K562 (cell line): ENCODE results near the gene PDE5A. TPM values are rescaled to one million over a fixed set of nuclear protein-coding genes. Genes with fewer than 3 reads are reported as not detected.

Source experiments
- ATAC-seq: fragments of 200-7000 bp; cut with Tn5 transposase; 3 replicates; pipeline ENCODE4 v1.9.1; 2020; ENCODE audit warnings: moderate library complexity
- BruUV-seq: library from RNA; stranded (reverse); fragments of 400-500 nt; replicated peaks from 2 replicates; lab custom pipeline; 2021; lab: Mats Ljungman, UMichigan
- CTCF ChIA-PET: fragments of 300-600 bp; formaldehyde crosslinking; extraction: SDS; loops from one replicate; lab custom pipeline; 2021; ENCODE audit warnings: low intra/inter-chr PET ratio; lab: Yijun Ruan, JAX
- POLR2A ChIA-PET: fragments of 300-600, 350-650 bp; sonication (Branson Sonifier 250); formaldehyde crosslinking; extraction: SDS; loops from one replicate; lab custom pipeline; 2021; ENCODE audit warnings: antibody characterized with exemption, inconsistent platforms; lab: Yijun Ruan, JAX
- DNase-seq, 4 experiments: peaks; one replicate each; pipeline versions ENCODE4 v3.0.0 to v3.0.0-alpha.2; 2011 to 2018; ENCODE audit warnings: low spot score in 3 of 4, mixed read lengths in 3 of 4; ENCODE audit errors: extremely low read depth in 1 of 4
- FAIRE-seq: peaks from 2 replicates; lab custom pipeline; 2011; peaks lifted over from hg19 to GRCh38; lab: Jason Lieb, UNC
- H2AFZ ChIP-seq: 2 replicates; pipeline ENCODE4 v1.6.0; 2011; ENCODE audit warnings: low read depth, low read length, control low read depth, inconsistent platforms
- H3K27ac ChIP-seq: fragments of 200-600 bp; 3 replicates; pipeline ENCODE4 v1.8.0; 2011; ENCODE audit warnings: low read depth, mild to moderate bottlenecking, control low read depth, inconsistent platforms, low read length, moderate library complexity, mixed read lengths; ENCODE audit errors: extremely low read depth
- H3K27me3 ChIP-seq, 2 experiments: fragments of 300-600 bp in 1 of 2; 2 replicates in 1 of 2; 3 replicates in 1 of 2; pipeline versions ENCODE4 v1.6.0 to v1.8.0; 2011; ENCODE audit warnings: inconsistent platforms in 2 of 2, low read length in 2 of 2, mild to moderate bottlenecking in 1 of 2, mixed read lengths in 1 of 2, moderate library complexity in 1 of 2; ENCODE audit not compliant: control insufficient read depth in 2 of 2, insufficient read depth in 2 of 2
- H3K36me3 ChIP-seq: fragments of 300-600 bp; 3 replicates; pipeline ENCODE4 v1.8.0; 2011; ENCODE audit warnings: mild to moderate bottlenecking, low read length, inconsistent platforms; ENCODE audit not compliant: control insufficient read depth, insufficient read depth
- H3K4me1 ChIP-seq, 2 experiments: fragments of 200-600 bp in 1 of 2; replicated peaks in 1 of 2; 2 replicates in 1 of 2; 3 replicates in 1 of 2; pipeline versions ENCODE4 v1.5.1 to v1.8.0; 2011; ENCODE audit warnings: inconsistent platforms in 2 of 2, low read length in 2 of 2, mild to moderate bottlenecking in 1 of 2, mixed read lengths in 1 of 2, moderate library complexity in 1 of 2; ENCODE audit not compliant: control insufficient read depth in 2 of 2, insufficient read depth in 2 of 2
- H3K4me2 ChIP-seq: 2 replicates; pipeline ENCODE4 v1.6.1; 2011; ENCODE audit warnings: low read length, control low read depth, inconsistent platforms, mixed read lengths; ENCODE audit not compliant: insufficient read depth
- H3K4me3 ChIP-seq: fragments of 200-600 bp; sonication (generic), shearing (Covaris generic); 2 replicates; pipeline ENCODE4 v1.5.1; 2016; ENCODE audit warnings: control low read depth, inconsistent platforms
- H3K79me2 ChIP-seq: fragments of 200-600 bp; 3 replicates; pipeline ENCODE4 v1.8.0; 2011; ENCODE audit warnings: low read length, inconsistent platforms; ENCODE audit not compliant: control insufficient read depth, insufficient read depth
- H3K9ac ChIP-seq, 2 experiments: 2 replicates each; pipeline versions ENCODE4 v1.6.0 to v1.6.1; 2011; ENCODE audit warnings: low read depth in 2 of 2, low read length in 2 of 2, control low read depth in 1 of 2, inconsistent platforms in 1 of 2, mild to moderate bottlenecking in 1 of 2, mixed read lengths in 1 of 2; ENCODE audit not compliant: insufficient read depth in 1 of 2
- H3K9me1 ChIP-seq: one replicate; pipeline ENCODE4 v1.6.0; 2011; ENCODE audit warnings: inconsistent platforms, mild to moderate bottlenecking, low read length, moderate library complexity; ENCODE audit not compliant: control insufficient read depth, insufficient read depth
- H3K9me3 ChIP-seq: replicated peaks from 2 replicates; pipeline ENCODE4 v1.5.1; 2011; ENCODE audit warnings: low read depth, low read length, inconsistent platforms; ENCODE audit not compliant: control insufficient read depth, insufficient read depth
- H4K20me1 ChIP-seq: replicated peaks from 2 replicates; pipeline ENCODE4 v1.6.1; 2011; ENCODE audit warnings: low read length, inconsistent platforms, mixed read lengths; ENCODE audit not compliant: control insufficient read depth, insufficient read depth
- CSDE1 ChIP-seq, 2 experiments: fragments of 450-650 bp; IDR thresholded peaks; 2 replicates each; pipeline ENCODE4 v1.6.1; 2016; ENCODE audit warnings: mild to moderate bottlenecking in 1 of 2
- CTBP1 ChIP-seq: fragments of 450-650 bp; IDR thresholded peaks from 2 replicates; pipeline ENCODE4 v1.6.1; 2016; ENCODE audit warnings: borderline replicate concordance
- ESRRA ChIP-seq: fragments of 450-650 bp; IDR thresholded peaks from 2 replicates; pipeline ENCODE4 v1.6.1; 2014; ENCODE audit warnings: low read depth, mild to moderate bottlenecking, moderate library complexity, borderline replicate concordance
- KLF10 ChIP-seq: fragments of 250-450 bp; sonication (Bioruptor Pico); IDR thresholded peaks from 2 replicates; pipeline ENCODE4 v1.6.1; 2021; ENCODE audit warnings: matching md5 sums
- MAZ ChIP-seq, 2 experiments: fragments of 450-650 bp in 1 of 2; sonication (generic) in 1 of 2; formaldehyde crosslinking; IDR thresholded peaks in 1 of 2; conservative IDR thresholded peaks in 1 of 2; 2 replicates each; pipeline versions ENCODE4 v1.4.0 to v1.5.0; 2020; ENCODE audit warnings: mild to moderate bottlenecking in 1 of 2, missing genetic modification reagents in 1 of 2
- MXD1 ChIP-seq: fragments of 250-450 bp; sonication (Bioruptor Pico); IDR thresholded peaks from 2 replicates; pipeline ENCODE4 v1.8.0; 2021; ENCODE audit warnings: borderline replicate concordance, mild to moderate bottlenecking, moderate library complexity; ENCODE audit not compliant: poor library complexity, severe bottlenecking
- NR4A1 ChIP-seq, 2 experiments: fragments of 250-450 bp in 1 of 2; fragments of 450-650 bp in 1 of 2; sonication (Bioruptor Pico) in 1 of 2; IDR thresholded peaks; 2 replicates each; pipeline versions ENCODE4 v1.4.0 to v1.6.1; 2016 to 2020; ENCODE audit warnings: mild to moderate bottlenecking in 2 of 2, missing compliant biosample characterization in 1 of 2, missing genetic modification characterization in 1 of 2, moderate library complexity in 1 of 2
- THRA ChIP-seq: fragments of 450-650 bp; IDR thresholded peaks from 2 replicates; pipeline ENCODE4 v1.6.1; 2017; ENCODE audit warnings: mild to moderate bottlenecking, moderate library complexity
- TSHZ1 ChIP-seq: fragments of 250-450 bp; sonication (Bioruptor Pico); IDR thresholded peaks from 2 replicates; pipeline ENCODE4 v1.4.0; 2020; ENCODE audit warnings: mild to moderate bottlenecking, moderate library complexity
- ZBTB33 ChIP-seq: sonication (generic); formaldehyde crosslinking; IDR thresholded peaks from 2 replicates; pipeline ENCODE4 v1.8.1; 2023; ENCODE audit warnings: mild to moderate bottlenecking, missing genetic modification reagents
- in situ Hi-C: fragments of 300-500 bp; cut with MboI; formaldehyde crosslinking; loops from 4 replicates; pipeline ENCODE4 v1.15.0; 2018; ENCODE audit warnings: inconsistent platforms, mixed read lengths
- intact Hi-C: fragments of 100-400 bp; cut with micrococcal nuclease; formaldehyde crosslinking; loops from 2 replicates; pipeline ENCODE4 v1.14.2; 2022
- polyA plus RNA-seq, 8 experiments: library from polyadenylated mRNA; depleted of rRNA in 4 of 8; stranded (reverse) in 5 of 8; unstranded in 3 of 8; fragments of >200 nt; fragmentation: Nextera tagmentation in 2 of 8; fragmentation: Illumina TruSeq in 1 of 8; extraction: Ambion mirVana in 2 of 8; extraction: Trizol in 1 of 8; gene quantifications; 2 replicates each; pipeline versions ENCODE4 v1.2.1 to v1.2.3, GENCODE V29; 2011 to 2014; ENCODE audit warnings: inconsistent platforms in 1 of 8, missing spikeins in 1 of 8
- total RNA-seq, 7 experiments: library from RNA; depleted of rRNA in 6 of 7; stranded (reverse); fragments of >200 nt in 6 of 7; fragmentation: Illumina TruSeq in 2 of 7; extraction: Trizol in 2 of 7; gene quantifications; 2 replicates each; pipeline versions ENCODE4 v1.2.1 to v1.2.3, GENCODE V29; 2011 to 2021; ENCODE audit warnings: low replicate concordance in 1 of 7

The PDE5A gene
- total and polyA plus RNA-seq, 9 of the 15 experiments (the other 6 are each of a cell fraction or from before 2014, with no cell fraction given) = 0.07 to 1.9 (median 0.29) TPM

- no peak for TF ChIP-seq TSHZ1
Measured at GRCh38 chr4:119478446-119479179, 150.0 kb downstream of the PDE5A start (continued).

- no peak overlapping the region for H2AFZ ChIP-seq
- DNase-seq (no peak), FAIRE-seq (no peak), ATAC-seq (no peak)
- no peaks in the 10 kb centered on the region for H3K79me2 ChIP-seq
- H3K27ac ChIP-seq = no peak overlapping the region
- H3K9me1 ChIP-seq = no peaks in the 10 kb centered on the region
- no TSS peak for BruUV-seq
- no peak overlapping the region for H3K4me3 ChIP-seq
- ChIA-PET CTCF (no interaction called here), POLR2A (no interaction called here)
- intact Hi-C loops = no loop called here
- no peaks in the 10 kb centered on the region for H3K27me3 ChIP-seq
- in situ Hi-C loops = no loop called here
- H3K4me2 ChIP-seq = no peak overlapping the region
- H3K9me3 ChIP-seq = 0 out of 2 replicates have a peak, but pooled peaks cover 2% of the 10 kb centered on the region
- H3K9ac ChIP-seq = no peak overlapping the region
- H3K4me1 ChIP-seq = no peaks in the 10 kb centered on the region
- peaks cover 74% of the 10 kb centered on the region for H3K36me3 ChIP-seq
- no peaks in the 10 kb centered on the region for H4K20me1 ChIP-seq
- TF ChIP-seq NR4A1 (CRISPR knock-in tag; IDR thresholded peaks at IDR 0.05) = no peak
- no peak for TF ChIP-seq NR4A1 (tag; IDR thresholded peaks at IDR 0.05)
- TF ChIP-seq CSDE1 (IDR thresholded peaks at IDR 0.05) = no peak
- TF ChIP-seq MAZ (CRISPR knock-in tag; conservative IDR thresholded peaks at IDR 0.05 in 1 of 2, IDR thresholded peaks at IDR 0.05 in 1 of 2) = no peak
- TF ChIP-seq ESRRA = no peak
- TF ChIP-seq THRA = no peak
- no peak for TF ChIP-seq KLF10 (CRISPR knock-in tag)
- no peak for TF ChIP-seq CTBP1
- TF ChIP-seq ZBTB33 (CRISPR knock-in tag) = no peak
- TF ChIP-seq MXD1 (CRISPR knock-in tag) = no peak
Measured at GRCh38 chr4:119477412-119478053, 151.1 kb downstream of the PDE5A start.
